GM18511 (cell line): ENCODE data around the gene ABCA9.
A peak's percentile ranks its signal among the peaks of the same experiment; 100 is the strongest.
"Not testable (repeated sequence)": the region's sequence is repeated elsewhere in the genome, so short reads cannot be mapped to it uniquely, and the experiment has no call there.

Experiments
- ATAC-seq: cut with Tn5 transposase; IDR thresholded peaks from one replicate; pipeline ENCODE4 v1.9.1; 2021; ENCODE audit warnings: mild to moderate bottlenecking, moderate library complexity; ENCODE audit not compliant: unreplicated experiment

ABCA9 gene

GRCh38 chr17:69044371-69044770 is 16.4 kb downstream of the ABCA9 start:
- ATAC-seq, result no peak

- no peak for ATAC-seq
Measured at GRCh38 chr17:69043098-69043734, 17.5 kb downstream of the ABCA9 start.

GRCh38 chr17:69042308-69042707 is 18.4 kb downstream of the ABCA9 start:
- no peak for ATAC-seq

GRCh38 chr17:69031839-69032238 is 28.9 kb downstream of the ABCA9 start:
- no peak for ATAC-seq

GRCh38 chr17:69030169-69030568 is 30.6 kb downstream of the ABCA9 start:
- ATAC-seq, result no peak

- ATAC-seq, result no peak
Measured at GRCh38 chr17:69018687-69019086, 42.0 kb downstream of the ABCA9 start.

GRCh38 chr17:69018022-69018615 is 42.6 kb downstream of the ABCA9 start:
- ATAC-seq, result no peak

- ATAC-seq, result no peak
Measured at GRCh38 chr17:69015631-69016030, 45.1 kb downstream of the ABCA9 start.

- no peak for ATAC-seq
Measured at GRCh38 chr17:69012895-69013805, 47.6 kb downstream of the ABCA9 start.

GRCh38 chr17:69009930-69010329 is 50.8 kb downstream of the ABCA9 start:
- ATAC-seq, result no peak

- not testable (repeated sequence) for ATAC-seq
Measured at GRCh38 chr17:69004759-69005158, 56.0 kb downstream of the ABCA9 start.

- not testable (repeated sequence) for ATAC-seq
Measured at GRCh38 chr17:68999743-69000142, 61.0 kb downstream of the ABCA9 start.

- ATAC-seq, result no peak
Measured at GRCh38 chr17:68993112-68993511, 67.6 kb downstream of the ABCA9 start.

GRCh38 chr17:68987966-68988365 is 72.8 kb downstream of the ABCA9 start:
- ATAC-seq, result no peak

- peak; percentile 73 for ATAC-seq
Measured at GRCh38 chr17:68981288-68981687, 79.4 kb downstream of the ABCA9 start.

- ATAC-seq, result no peak
Measured at GRCh38 chr17:68973098-68973846, 87.5 kb downstream of the ABCA9 start.

GRCh38 chr17:68972119-68972704 is 88.5 kb downstream of the ABCA9 start:
- no peak for ATAC-seq

- no peak for ATAC-seq
Measured at GRCh38 chr17:68969101-68969500, 91.6 kb downstream of the ABCA9 start.

- ATAC-seq, result no peak
Measured at GRCh38 chr17:68963958-68964357, 96.8 kb downstream of the ABCA9 start.

GRCh38 chr17:68961214-68961882 is 99.4 kb downstream of the ABCA9 start:
- no peak for ATAC-seq
